Stomach smooth muscle (tissue), 2 donors: ENCODE results near the gene FARS2.

ENCODE experiments used
- H3K27ac ChIP-seq: one replicate; pipeline ENCODE4 v1.7.0; 2013; ENCODE audit warnings: mild to moderate bottlenecking, low read length, inconsistent platforms
- H3K27me3 ChIP-seq, 2 donors: one replicate each; pipeline ENCODE4 v1.7.0; 2013; ENCODE audit warnings: low read length in 2 of 2; ENCODE audit not compliant: insufficient read depth in 2 of 2, control insufficient read depth in 1 of 2
- H3K36me3 ChIP-seq, 2 donors: one replicate each; pipeline ENCODE4 v1.7.0; 2013; ENCODE audit warnings: low read length in 2 of 2; ENCODE audit not compliant: control insufficient read depth in 2 of 2, insufficient read depth in 2 of 2
- H3K4me1 ChIP-seq: one replicate; pipeline ENCODE4 v1.7.0; 2013; ENCODE audit warnings: low read length; ENCODE audit not compliant: control insufficient read depth, insufficient read depth
- H3K4me3 ChIP-seq, 2 donors: one replicate each; pipeline ENCODE4 v1.7.0; 2013; ENCODE audit warnings: low read length in 2 of 2
- H3K9ac ChIP-seq, 2 donors: one replicate each; pipeline ENCODE4 v1.7.0; 2013; ENCODE audit warnings: low read length in 2 of 2, mild to moderate bottlenecking in 1 of 2
- H3K9me3 ChIP-seq, 2 donors: one replicate each; pipeline ENCODE4 v1.7.0; 2013; ENCODE audit warnings: low read length in 2 of 2; ENCODE audit not compliant: control insufficient read depth in 2 of 2
- donor health status: healthy.
- donor health status: Pancreatic carcinoma.

FARS2 gene

DNA sequence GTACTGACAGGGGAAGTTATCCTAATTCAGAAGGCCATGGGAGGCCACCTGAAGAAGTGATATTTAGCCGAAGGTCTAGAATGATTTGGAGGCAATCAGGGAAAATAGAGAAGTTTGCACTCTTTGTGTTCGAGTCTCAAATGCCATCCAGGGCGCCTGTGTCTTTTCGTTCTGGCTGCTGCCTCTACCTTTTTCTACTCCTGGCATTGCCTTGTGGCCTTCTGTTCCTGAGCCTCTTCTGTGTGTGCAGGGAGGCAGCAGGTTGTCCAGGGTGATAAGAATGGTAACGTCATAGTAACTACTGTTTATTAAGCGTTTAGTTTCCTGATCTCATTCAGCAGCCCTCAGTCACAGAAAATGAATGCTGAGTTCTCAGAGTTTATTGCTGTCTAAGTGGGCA is 252.1 kb downstream of the FARS2 start:
- H3K27me3 ChIP-seq: no peaks in the 10 kb centered on the region
- H3K9ac ChIP-seq: no peak overlapping the region
- H3K36me3 ChIP-seq: no peaks in the 10 kb centered on the region
- H3K4me1 ChIP-seq: no peaks in the 10 kb centered on the region
- no peaks in the 10 kb centered on the region for H3K9me3 ChIP-seq
- no peak overlapping the region for H3K27ac ChIP-seq
- no peak overlapping the region for H3K4me3 ChIP-seq

DNA sequence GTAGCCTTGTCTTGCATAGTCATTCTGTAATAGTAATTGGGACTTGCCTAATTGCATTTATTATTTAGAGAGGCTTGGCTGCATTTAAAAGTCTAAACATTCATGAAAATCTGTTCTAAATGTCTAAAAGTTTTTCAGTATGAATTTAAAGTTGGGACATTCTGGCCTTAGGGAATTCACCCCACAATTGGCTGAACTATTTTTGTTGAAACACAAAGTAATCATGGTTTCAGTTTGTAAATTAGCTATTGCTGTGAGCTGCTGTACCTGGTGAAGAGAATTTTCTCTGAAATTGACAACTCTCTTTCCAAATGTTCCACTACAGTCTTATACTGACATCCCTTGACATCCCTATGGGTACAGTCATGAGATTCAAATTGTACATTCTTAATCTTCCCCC is 253.0 kb downstream of the FARS2 start:
- Histone ChIP-seq H3K9me3 (no peaks in the 10 kb centered on the region), H3K4me1 (no peaks in the 10 kb centered on the region), H3K27ac (no peak overlapping the region), H3K27me3 (no peaks in the 10 kb centered on the region), H3K9ac (no peak overlapping the region), H3K4me3 (no peak overlapping the region), H3K36me3 (no peaks in the 10 kb centered on the region)

DNA sequence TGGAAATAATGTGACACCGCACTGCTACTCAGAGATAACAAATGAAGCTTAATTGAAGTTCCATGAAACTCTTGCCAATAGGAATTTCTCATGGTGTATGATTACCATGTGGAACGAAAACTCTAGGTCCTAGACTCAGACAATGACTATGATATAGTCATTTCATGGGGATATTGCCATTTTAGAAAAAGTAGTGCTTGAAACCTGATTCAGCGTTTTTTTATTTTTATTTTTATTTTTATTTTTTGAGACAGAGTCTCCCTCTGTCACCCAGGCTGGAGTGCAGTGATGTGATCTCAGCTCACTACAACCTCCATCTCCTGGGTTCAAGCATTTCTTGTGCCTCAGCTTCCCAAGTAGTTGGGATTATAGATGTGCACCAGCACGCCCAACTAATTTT is 253.9 kb downstream of the FARS2 start:
- H3K4me3 ChIP-seq: no peak overlapping the region
- H3K36me3 ChIP-seq: no peaks in the 10 kb centered on the region
- no peak overlapping the region for H3K9ac ChIP-seq
- H3K27ac ChIP-seq: no peak overlapping the region
- no peaks in the 10 kb centered on the region for H3K4me1 ChIP-seq
- H3K9me3 ChIP-seq: no peaks in the 10 kb centered on the region
- H3K27me3 ChIP-seq: no peaks in the 10 kb centered on the region

DNA sequence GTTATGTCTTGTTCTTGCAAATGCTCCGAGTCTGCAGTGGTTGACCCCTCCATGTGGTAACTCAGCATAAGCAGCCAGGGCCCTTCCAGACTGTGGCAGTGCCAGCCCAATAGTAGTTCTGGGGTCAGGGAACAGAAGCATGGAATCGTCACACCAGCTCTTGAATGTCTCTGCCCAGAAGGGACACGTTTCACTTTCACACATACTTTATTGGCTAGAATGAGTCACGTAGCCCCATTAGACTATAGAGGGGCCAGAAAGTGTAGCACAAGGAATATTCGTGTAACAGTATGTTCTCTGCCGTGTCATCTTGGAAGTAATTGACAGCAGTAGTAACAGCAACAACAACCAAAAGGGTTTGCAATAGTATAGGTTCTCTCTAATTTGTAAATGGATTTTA is 254.7 kb downstream of the FARS2 start:
- no peaks in the 10 kb centered on the region for H3K36me3 ChIP-seq
- no peaks in the 10 kb centered on the region for H3K4me1 ChIP-seq
- no peak overlapping the region for H3K9ac ChIP-seq
- no peak overlapping the region for H3K27ac ChIP-seq
- H3K9me3 ChIP-seq: no peaks in the 10 kb centered on the region
- no peak overlapping the region for H3K4me3 ChIP-seq
- H3K27me3 ChIP-seq: no peaks in the 10 kb centered on the region

DNA sequence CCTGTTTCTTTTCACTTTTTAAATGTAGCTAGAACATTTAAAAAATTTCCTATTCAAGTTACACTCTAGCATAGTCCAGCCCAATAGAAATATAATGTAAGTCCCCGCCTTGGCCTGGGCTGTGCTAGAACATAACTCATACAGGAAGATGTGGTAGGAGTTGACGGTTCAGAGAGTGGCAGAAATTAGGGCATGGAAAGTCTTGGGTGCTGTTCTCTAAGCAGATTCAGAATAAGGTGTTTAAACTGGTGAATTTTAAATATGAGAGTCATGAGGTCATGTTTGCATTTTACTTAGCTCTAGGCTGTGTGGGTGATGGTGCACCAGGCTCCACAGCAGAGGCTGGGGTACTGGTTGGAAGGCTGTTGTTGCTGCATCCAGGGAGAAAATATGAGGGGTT is 256.5 kb downstream of the FARS2 start:
- H3K4me3 ChIP-seq: no peak overlapping the region
- H3K9ac ChIP-seq: no peak overlapping the region
- H3K27ac ChIP-seq: no peak overlapping the region
- H3K4me1 ChIP-seq: no peaks in the 10 kb centered on the region
- H3K9me3 ChIP-seq: no peaks in the 10 kb centered on the region
- no peaks in the 10 kb centered on the region for H3K27me3 ChIP-seq
- H3K36me3 ChIP-seq: no peaks in the 10 kb centered on the region

DNA sequence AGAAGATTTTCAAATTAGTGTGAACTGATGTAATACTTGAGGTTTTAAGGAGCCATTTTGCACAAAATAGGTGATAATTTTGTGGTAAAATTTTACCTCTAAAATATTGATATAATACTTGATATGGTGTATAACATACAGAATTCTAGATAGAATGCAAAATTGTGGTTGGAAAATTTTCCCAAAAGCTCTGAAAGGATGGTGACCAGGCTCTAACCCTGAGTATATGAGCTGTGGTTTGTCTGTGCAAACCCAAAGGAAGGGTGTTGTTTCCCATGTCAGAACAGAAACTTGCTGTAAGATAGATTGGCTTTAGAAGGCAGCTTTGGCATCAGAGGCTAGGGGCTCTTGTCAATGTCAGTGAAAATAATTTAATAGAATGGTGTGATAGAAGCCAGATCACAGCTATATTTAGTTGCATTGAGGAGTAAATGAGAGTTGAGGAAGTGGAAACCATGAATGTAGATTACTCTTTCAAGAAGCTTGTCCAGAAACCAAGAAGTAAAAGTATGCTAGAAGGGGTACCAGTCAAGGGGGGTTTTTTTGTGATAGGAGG is 257.7 kb downstream of the FARS2 start:
- Histone ChIP-seq H3K27ac (no peak overlapping the region), H3K4me1 (no peaks in the 10 kb centered on the region), H3K27me3 (no peaks in the 10 kb centered on the region), H3K9ac (no peak overlapping the region), H3K36me3 (no peaks in the 10 kb centered on the region), H3K4me3 (no peak overlapping the region), H3K9me3 (no peaks in the 10 kb centered on the region)

DNA sequence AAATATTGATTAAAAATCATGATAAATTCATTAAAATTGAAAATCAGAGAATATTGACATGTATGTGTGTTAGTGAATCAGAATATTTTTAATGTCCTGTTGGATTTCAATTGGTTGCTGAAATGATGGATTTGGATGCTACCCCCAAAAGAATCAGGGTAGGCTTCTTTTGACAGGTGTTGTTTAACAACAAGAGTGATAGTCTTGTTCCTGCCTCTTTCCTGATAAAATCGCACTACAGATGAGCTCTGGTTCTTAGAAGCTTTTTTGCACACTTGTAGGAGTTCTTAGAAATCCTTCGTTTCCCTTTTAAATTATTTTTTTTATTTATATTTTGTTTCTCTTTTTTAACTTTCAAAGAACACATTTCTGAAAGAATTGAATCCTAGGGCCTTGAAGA is 259.5 kb downstream of the FARS2 start:
- Histone ChIP-seq H3K9ac (no peak overlapping the region), H3K9me3 (no peaks in the 10 kb centered on the region), H3K27me3 (no peaks in the 10 kb centered on the region), H3K27ac (no peak overlapping the region), H3K36me3 (no peaks in the 10 kb centered on the region), H3K4me3 (no peak overlapping the region), H3K4me1 (no peaks in the 10 kb centered on the region)

DNA sequence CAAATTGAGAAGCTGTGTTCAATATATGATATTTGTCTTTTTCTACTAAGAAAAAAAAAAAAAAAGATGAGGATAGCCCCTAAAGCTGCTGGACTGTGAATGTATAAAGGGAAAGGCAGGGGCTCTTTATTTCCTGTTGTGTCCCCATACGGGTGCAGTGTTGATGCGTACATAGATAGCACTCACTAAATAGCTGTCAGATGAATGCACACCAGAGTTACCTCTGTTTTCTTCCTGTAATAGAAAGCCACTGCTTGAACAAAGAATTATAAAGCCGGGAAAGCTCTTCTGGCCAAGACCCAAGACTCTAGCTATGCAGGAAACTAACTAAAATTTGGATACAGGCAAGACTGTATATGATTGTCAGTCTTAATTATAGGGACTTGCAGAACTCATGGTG is 260.0 kb downstream of the FARS2 start:
- Histone ChIP-seq H3K9me3 (no peaks in the 10 kb centered on the region), H3K4me3 (no peak overlapping the region), H3K36me3 (no peaks in the 10 kb centered on the region), H3K9ac (no peak overlapping the region), H3K27ac (no peak overlapping the region), H3K4me1 (no peaks in the 10 kb centered on the region), H3K27me3 (no peaks in the 10 kb centered on the region)

DNA sequence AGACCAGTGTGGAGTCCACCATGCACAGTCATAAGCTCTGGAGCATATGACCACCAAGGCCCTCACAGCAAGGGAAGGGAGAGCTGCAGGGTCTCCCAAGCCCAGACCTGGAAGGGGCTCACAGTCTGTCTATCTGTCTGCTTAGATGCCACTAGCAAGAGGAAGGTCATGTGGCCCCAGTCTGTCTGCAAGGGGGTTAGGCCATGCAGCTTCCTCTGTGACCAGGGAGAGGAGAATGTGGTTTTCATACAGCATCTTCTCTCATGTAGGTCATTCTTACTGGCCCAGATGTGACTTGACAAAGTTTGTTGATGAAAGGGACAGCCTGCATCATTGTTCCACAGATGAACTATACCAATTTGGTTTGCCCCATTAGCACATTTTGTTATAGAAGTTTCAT is 260.8 kb downstream of the FARS2 start:
- H3K36me3 ChIP-seq: no peaks in the 10 kb centered on the region
- H3K4me1 ChIP-seq: no peaks in the 10 kb centered on the region
- H3K27me3 ChIP-seq: no peaks in the 10 kb centered on the region
- no peaks in the 10 kb centered on the region for H3K9me3 ChIP-seq
- no peak overlapping the region for H3K9ac ChIP-seq
- no peak overlapping the region for H3K4me3 ChIP-seq
- H3K27ac ChIP-seq: no peak overlapping the region

DNA sequence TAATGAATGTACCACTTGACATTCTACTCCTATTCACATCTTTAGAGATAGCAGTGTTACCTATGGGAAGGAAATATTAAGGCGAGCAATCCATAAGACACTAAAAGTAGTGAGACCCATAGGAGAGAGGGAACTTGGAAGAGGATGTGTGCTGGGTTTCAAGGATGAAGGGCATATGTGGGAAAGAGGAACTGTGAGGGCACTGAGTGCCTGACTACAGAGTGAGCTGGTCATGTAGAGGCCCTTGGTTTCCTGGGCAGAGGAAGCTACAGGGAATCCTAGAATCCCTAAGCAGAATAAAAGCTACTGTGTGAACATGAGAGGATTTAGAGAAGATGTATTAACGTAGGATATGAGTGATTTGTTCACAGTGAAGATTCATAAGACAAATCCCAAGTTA is 262.8 kb downstream of the FARS2 start:
- no peaks in the 10 kb centered on the region for H3K27me3 ChIP-seq
- H3K4me3 ChIP-seq: no peak overlapping the region
- no peak overlapping the region for H3K9ac ChIP-seq
- no peak overlapping the region for H3K27ac ChIP-seq
- no peaks in the 10 kb centered on the region for H3K9me3 ChIP-seq
- no peaks in the 10 kb centered on the region for H3K4me1 ChIP-seq
- H3K36me3 ChIP-seq: no peaks in the 10 kb centered on the region

DNA sequence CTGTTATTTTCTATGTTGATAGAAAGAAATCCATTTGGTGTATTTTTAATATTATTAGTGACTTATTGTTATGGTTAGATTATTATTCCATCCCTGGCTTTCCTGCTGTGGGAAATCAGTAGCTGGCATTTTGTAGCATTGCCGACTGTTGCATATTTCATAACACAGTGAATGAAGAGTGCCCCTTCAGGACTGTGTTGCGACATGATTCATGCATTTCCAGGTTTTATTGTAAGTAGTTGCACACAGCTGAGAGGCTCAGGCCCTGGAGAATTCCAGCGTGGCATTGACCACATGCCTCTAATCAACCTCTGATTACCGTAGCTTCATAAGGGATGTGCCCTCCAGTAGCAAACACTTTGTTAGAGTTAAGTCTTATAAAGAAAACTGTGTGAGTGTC is 263.9 kb downstream of the FARS2 start:
- H3K9me3 ChIP-seq: no peaks in the 10 kb centered on the region
- no peaks in the 10 kb centered on the region for H3K4me1 ChIP-seq
- no peaks in the 10 kb centered on the region for H3K36me3 ChIP-seq
- no peak overlapping the region for H3K27ac ChIP-seq
- no peak overlapping the region for H3K4me3 ChIP-seq
- H3K9ac ChIP-seq: no peak overlapping the region
- no peaks in the 10 kb centered on the region for H3K27me3 ChIP-seq
